Mesenchymal stem cell (in vitro differentiated cells and primary cell): ENCODE data around the gene WWOX.

Experiments
- DNase-seq: peaks from one replicate; pipeline ENCODE4 v3.0.0-alpha.2; 2013
- H2AFZ ChIP-seq: one replicate; pipeline ENCODE4 v1.6.1; 2013; ENCODE audit warnings: low read depth, mild to moderate bottlenecking, control low read depth, inconsistent platforms, low read length, moderate library complexity
- H2AK5ac ChIP-seq: 2 replicates; pipeline ENCODE4 v1.6.1; 2013; ENCODE audit warnings: low read length, moderate library complexity, mild to moderate bottlenecking, inconsistent platforms; ENCODE audit not compliant: severe bottlenecking
- H2BK120ac ChIP-seq: one replicate; pipeline ENCODE4 v1.6.1; 2013; ENCODE audit warnings: low read depth, mild to moderate bottlenecking, inconsistent platforms, low read length, moderate library complexity
- H2BK12ac ChIP-seq, 2 experiments: one replicate each; pipeline ENCODE4 v1.6.1; 2013; ENCODE audit warnings: inconsistent platforms in 2 of 2, low read length in 2 of 2, mild to moderate bottlenecking in 2 of 2, moderate library complexity in 2 of 2, control low read depth in 1 of 2
- H2BK15ac ChIP-seq: one replicate; pipeline ENCODE4 v1.6.1; 2013; ENCODE audit warnings: mild to moderate bottlenecking, low read depth, inconsistent platforms; ENCODE audit not compliant: poor library complexity, severe bottlenecking
- H2BK5ac ChIP-seq: 2 replicates; pipeline ENCODE4 v1.6.1; 2013; ENCODE audit warnings: low read depth, mild to moderate bottlenecking, low read length, control low read depth, inconsistent platforms; ENCODE audit not compliant: poor library complexity, severe bottlenecking
- H3K14ac ChIP-seq, 2 experiments: one replicate each; pipeline ENCODE4 v1.6.1; 2013; ENCODE audit warnings: inconsistent platforms in 2 of 2, low read length in 2 of 2, control low read depth in 1 of 2, mild to moderate bottlenecking in 1 of 2, moderate library complexity in 1 of 2
- H3K18ac ChIP-seq, 2 experiments: one replicate each; pipeline ENCODE4 v1.6.1; 2013; ENCODE audit warnings: inconsistent platforms in 2 of 2, low read length in 2 of 2, control low read depth in 1 of 2, low read depth in 1 of 2, mild to moderate bottlenecking in 1 of 2
- H3K23ac ChIP-seq, 2 experiments: one replicate each; pipeline ENCODE4 v1.6.1; 2013; ENCODE audit warnings: inconsistent platforms in 2 of 2, low read length in 2 of 2, mild to moderate bottlenecking in 2 of 2, moderate library complexity in 2 of 2, control low read depth in 1 of 2
- H3K27ac ChIP-seq: 2 replicates; pipeline ENCODE4 v1.5.1; 2013; ENCODE audit warnings: mild to moderate bottlenecking, moderate library complexity, low read length, control low read depth, inconsistent platforms; ENCODE audit not compliant: poor library complexity, severe bottlenecking
- H3K27me3 ChIP-seq, 2 experiments: 2 replicates each; pipeline versions ENCODE4 v1.6.1 to v1.7.0; 2013; ENCODE audit warnings: low read length in 2 of 2, mild to moderate bottlenecking in 2 of 2, moderate library complexity in 2 of 2, control low read depth in 1 of 2, inconsistent platforms in 1 of 2; ENCODE audit not compliant: control insufficient read depth in 1 of 2, insufficient read depth in 1 of 2
- H3K36me3 ChIP-seq, 2 experiments: 2 replicates each; pipeline versions ENCODE4 v1.6.1 to v1.7.0; 2013; ENCODE audit warnings: low read length in 2 of 2, control low read depth in 1 of 2, inconsistent platforms in 1 of 2, low read depth in 1 of 2, mild to moderate bottlenecking in 1 of 2; ENCODE audit not compliant: insufficient read depth in 2 of 2, control insufficient read depth in 1 of 2
- H3K4ac ChIP-seq, 2 experiments: one replicate each; pipeline ENCODE4 v1.6.1; 2013; ENCODE audit warnings: inconsistent platforms in 2 of 2, low read length in 2 of 2, mild to moderate bottlenecking in 2 of 2, moderate library complexity in 2 of 2, control low read depth in 1 of 2, low read depth in 1 of 2
- H3K4me1 ChIP-seq: 2 replicates; pipeline ENCODE4 v1.6.1; 2013; ENCODE audit warnings: low read depth, low read length, control low read depth; ENCODE audit not compliant: control insufficient read depth, insufficient read depth
- H3K4me2 ChIP-seq: 2 replicates; pipeline ENCODE4 v1.6.1; 2013; ENCODE audit warnings: low read length, mild to moderate bottlenecking, inconsistent platforms; ENCODE audit not compliant: poor library complexity, severe bottlenecking
- H3K4me3 ChIP-seq, 2 experiments: 2 replicates each; pipeline versions ENCODE4 v1.5.1 to v1.7.0; 2013; ENCODE audit warnings: low read length in 2 of 2, mild to moderate bottlenecking in 2 of 2, control low read depth in 1 of 2, low read depth in 1 of 2; ENCODE audit not compliant: insufficient read depth in 1 of 2
- H3K79me1 ChIP-seq: replicated peaks from 2 replicates; pipeline ENCODE4 v1.6.1; 2013; ENCODE audit warnings: mild to moderate bottlenecking, control low read depth, low read length, inconsistent platforms; ENCODE audit not compliant: poor library complexity, severe bottlenecking
- H3K9ac ChIP-seq: 2 replicates; pipeline ENCODE4 v1.7.0; 2013; ENCODE audit warnings: mild to moderate bottlenecking, low read length, moderate library complexity
- H3K9me3 ChIP-seq: 2 replicates; pipeline ENCODE4 v1.7.0; 2013; ENCODE audit warnings: mild to moderate bottlenecking, low read length; ENCODE audit not compliant: control insufficient read depth
- H4K8ac ChIP-seq: one replicate; pipeline ENCODE4 v1.6.1; 2013; ENCODE audit warnings: inconsistent platforms, mild to moderate bottlenecking, low read length, moderate library complexity
- H4K91ac ChIP-seq: one replicate; pipeline ENCODE4 v1.6.1; 2013; ENCODE audit warnings: mild to moderate bottlenecking, low read length, inconsistent platforms
- WGBS: methylation state at CpG from one replicate; pipeline ENCODE4 v1.1.7; 2013; ENCODE audit warnings: mixed read lengths; 5-methylcytosine and 5-hydroxymethylcytosine counted together

Gene WWOX

DNA sequence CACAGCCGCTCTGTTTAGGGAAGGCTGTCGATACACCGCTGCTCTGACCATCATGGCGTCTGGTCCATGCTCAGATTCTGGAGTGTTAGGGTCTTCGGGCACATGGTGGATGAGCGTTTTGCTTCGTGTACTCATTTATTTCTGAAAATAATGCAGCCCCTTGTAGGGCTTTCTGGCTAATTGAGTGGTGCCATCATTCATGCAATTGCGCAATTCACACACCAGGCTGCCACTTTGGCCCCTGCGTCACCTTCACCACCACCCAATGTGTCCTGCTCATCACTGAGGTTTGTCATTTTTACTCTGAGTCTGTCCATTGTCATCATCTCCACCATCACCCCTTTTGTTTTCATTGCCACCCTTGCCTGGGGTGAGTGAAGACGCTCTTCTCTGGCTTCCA is 557.4 kb downstream of the WWOX start:
- H3K27ac ChIP-seq, result no peak overlapping the region
- DNase-seq, result no peak
- H4K8ac ChIP-seq, result no peak overlapping the region
- no peak overlapping the region for H3K4me2 ChIP-seq
- no peak overlapping the region for H2BK120ac ChIP-seq
- H3K27me3 ChIP-seq, result no peaks in the 10 kb centered on the region
- no peak overlapping the region for H2BK5ac ChIP-seq
- H2AFZ ChIP-seq, result no peak overlapping the region
- no peak overlapping the region for H2BK12ac ChIP-seq
- H2AK5ac ChIP-seq, result no peak overlapping the region
- no peak overlapping the region for H3K4ac ChIP-seq
- no peaks in the 10 kb centered on the region for H3K4me1 ChIP-seq
- no peak overlapping the region for H3K9ac ChIP-seq
- no peak overlapping the region for H2BK15ac ChIP-seq
- H3K4me3 ChIP-seq, result no peak overlapping the region
- H3K9me3 ChIP-seq, result no peaks in the 10 kb centered on the region
- H3K79me1 ChIP-seq, result no peaks in the 10 kb centered on the region
- WGBS, result 92% methylated on average over 9 of the region's 10 CpGs
- no peak overlapping the region for H3K14ac ChIP-seq
- no peak overlapping the region for H3K18ac ChIP-seq
- no peak overlapping the region for H4K91ac ChIP-seq
- H3K23ac ChIP-seq, result no peak overlapping the region
- no peaks in the 10 kb centered on the region for H3K36me3 ChIP-seq

DNA sequence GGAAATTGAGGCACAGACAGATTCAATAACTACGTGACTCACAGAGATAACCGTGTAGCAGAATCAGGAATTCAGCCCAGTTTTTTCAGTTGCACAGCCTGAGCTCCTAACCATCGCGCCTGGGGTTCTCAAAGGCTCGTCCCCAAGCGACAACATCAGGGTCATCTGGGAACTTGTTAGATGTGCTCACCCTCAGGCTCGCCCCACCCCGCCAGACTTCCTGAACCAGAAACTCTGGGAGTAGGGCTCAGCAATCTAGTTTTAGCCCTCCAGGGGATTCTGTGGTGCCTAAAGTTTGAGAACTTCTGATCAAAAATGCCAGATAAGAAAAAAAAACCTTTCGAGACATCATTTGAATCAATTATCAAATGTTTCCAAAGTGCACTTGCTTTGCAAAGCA is 559.8 kb downstream of the WWOX start:
- Histone ChIP-seq H2AK5ac (no peak overlapping the region), H3K4me2 (no peak overlapping the region), H2BK120ac (no peak overlapping the region), H3K14ac (no peak overlapping the region), H3K4ac (no peak overlapping the region), H4K91ac (no peak overlapping the region), H2AFZ (no peak overlapping the region), H2BK12ac (peak overlapping the region in 1 of 2 experiments; percentile 30), H3K18ac (no peak overlapping the region), H3K23ac (no peak overlapping the region), H3K27me3 (no peaks in the 10 kb centered on the region), H2BK15ac (no peak overlapping the region), H3K9me3 (no peaks in the 10 kb centered on the region), H3K79me1 (no peaks in the 10 kb centered on the region), H3K4me1 (no peaks in the 10 kb centered on the region), H2BK5ac (no peak overlapping the region), H3K36me3 (no peaks in the 10 kb centered on the region), H3K9ac (no peak overlapping the region), H4K8ac (no peak overlapping the region), H3K4me3 (no peak overlapping the region), H3K27ac (no peak overlapping the region)
- WGBS, result 85% methylated on average over 9 of the region's 9 CpGs
- DNase-seq, result no peak

DNA sequence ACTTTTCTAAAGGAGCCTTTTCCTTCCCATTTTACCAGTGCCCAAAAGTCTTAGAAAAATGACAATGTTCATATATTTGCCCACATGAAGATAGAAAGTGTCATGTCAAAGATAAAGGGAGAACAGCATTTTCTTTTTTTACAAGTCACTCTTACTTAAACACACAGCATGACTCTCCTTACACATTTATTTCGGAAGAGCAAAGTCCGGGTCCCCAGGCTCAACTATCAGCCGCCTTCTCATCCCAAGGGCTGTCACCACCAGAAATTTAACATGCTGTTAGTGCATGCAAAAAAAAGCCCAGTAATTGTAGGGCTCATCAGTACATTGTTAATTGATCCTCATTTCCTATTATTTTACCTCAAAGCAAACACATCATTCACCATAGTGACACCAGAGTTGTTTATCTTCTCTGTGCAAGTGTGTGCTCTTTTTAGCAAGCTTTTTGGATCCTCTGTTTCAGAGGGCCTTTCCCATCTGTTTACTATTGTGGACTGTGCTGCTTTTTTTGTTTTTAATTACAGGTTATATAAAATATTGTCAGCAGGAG is 560.3 kb downstream of the WWOX start:
- Histone ChIP-seq H3K4me2 (no peak overlapping the region), H2BK15ac (no peak overlapping the region), H3K36me3 (no peaks in the 10 kb centered on the region), H2BK12ac (no peak overlapping the region), H3K4me3 (no peak overlapping the region), H3K18ac (no peak overlapping the region), H3K9ac (no peak overlapping the region), H3K23ac (no peak overlapping the region), H3K79me1 (no peaks in the 10 kb centered on the region), H3K27me3 (no peaks in the 10 kb centered on the region), H2AFZ (no peak overlapping the region), H4K8ac (no peak overlapping the region), H2AK5ac (no peak overlapping the region), H3K9me3 (no peaks in the 10 kb centered on the region), H2BK120ac (no peak overlapping the region), H2BK5ac (no peak overlapping the region), H3K4me1 (no peaks in the 10 kb centered on the region), H3K4ac (no peak overlapping the region), H3K27ac (no peak overlapping the region), H4K91ac (no peak overlapping the region), H3K14ac (no peak overlapping the region)
- 70% methylated on average over 3 of the region's 3 CpGs for WGBS
- no peak for DNase-seq

DNA sequence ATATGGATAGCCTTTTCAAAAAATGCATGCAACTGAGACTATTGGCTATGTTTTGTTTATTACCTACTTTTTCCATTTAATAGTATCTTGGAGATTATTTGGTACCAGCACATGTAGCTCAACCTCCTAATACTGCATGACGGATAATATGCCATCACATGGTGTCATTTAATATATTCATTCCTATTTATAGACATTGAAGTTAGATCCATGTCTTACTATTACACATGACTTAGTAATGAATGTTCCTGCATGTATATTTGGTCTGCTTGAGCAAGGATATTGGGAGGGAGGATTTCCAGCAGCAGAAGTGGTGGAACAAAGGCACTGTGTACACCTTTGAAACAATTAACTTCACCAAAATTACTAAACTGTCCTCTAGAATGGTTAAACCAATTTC is 561.3 kb downstream of the WWOX start:
- Histone ChIP-seq H4K8ac (no peak overlapping the region), H3K27ac (no peak overlapping the region), H3K23ac (no peak overlapping the region), H4K91ac (no peak overlapping the region), H3K9me3 (no peaks in the 10 kb centered on the region), H3K14ac (no peak overlapping the region), H3K4me3 (no peak overlapping the region), H3K4me1 (no peaks in the 10 kb centered on the region), H3K79me1 (no peaks in the 10 kb centered on the region), H2BK15ac (no peak overlapping the region), H2BK120ac (no peak overlapping the region), H2AFZ (no peak overlapping the region), H3K36me3 (no peaks in the 10 kb centered on the region), H2BK12ac (no peak overlapping the region), H3K27me3 (no peaks in the 10 kb centered on the region), H3K4me2 (no peak overlapping the region), H3K9ac (no peak overlapping the region), H3K18ac (no peak overlapping the region), H3K4ac (no peak overlapping the region), H2BK5ac (no peak overlapping the region), H2AK5ac (no peak overlapping the region)
- no CpG with 5 or more reads among the region's 1 CpG for WGBS
- DNase-seq, result no peak
